Fibroblast of skin of back (primary cell): ENCODE results near the gene CCDC93. TPM values are rescaled to one million over a fixed set of nuclear protein-coding genes. Genes with fewer than 3 reads are reported as not detected.

Source experiments
- DNase-seq: peaks from one replicate; pipeline ENCODE4 v3.0.0-alpha.2; 2013
- polyA plus RNA-seq, 2 experiments: library from polyadenylated mRNA; unstranded; fragments of 120-200 nt; gene quantifications; one replicate each; pipeline ENCODE4 v1.2.1, GENCODE V29; 2013; ENCODE audit not compliant: insufficient read length in 2 of 2

The CCDC93 gene, protein sequence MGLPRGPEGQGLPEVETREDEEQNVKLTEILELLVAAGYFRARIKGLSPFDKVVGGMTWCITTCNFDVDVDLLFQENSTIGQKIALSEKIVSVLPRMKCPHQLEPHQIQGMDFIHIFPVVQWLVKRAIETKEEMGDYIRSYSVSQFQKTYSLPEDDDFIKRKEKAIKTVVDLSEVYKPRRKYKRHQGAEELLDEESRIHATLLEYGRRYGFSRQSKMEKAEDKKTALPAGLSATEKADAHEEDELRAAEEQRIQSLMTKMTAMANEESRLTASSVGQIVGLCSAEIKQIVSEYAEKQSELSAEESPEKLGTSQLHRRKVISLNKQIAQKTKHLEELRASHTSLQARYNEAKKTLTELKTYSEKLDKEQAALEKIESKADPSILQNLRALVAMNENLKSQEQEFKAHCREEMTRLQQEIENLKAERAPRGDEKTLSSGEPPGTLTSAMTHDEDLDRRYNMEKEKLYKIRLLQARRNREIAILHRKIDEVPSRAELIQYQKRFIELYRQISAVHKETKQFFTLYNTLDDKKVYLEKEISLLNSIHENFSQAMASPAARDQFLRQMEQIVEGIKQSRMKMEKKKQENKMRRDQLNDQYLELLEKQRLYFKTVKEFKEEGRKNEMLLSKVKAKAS
- polyA plus RNA-seq (2013, experiment 1 of 2; ENCODE audit: insufficient read length) = 16.8 TPM
- polyA plus RNA-seq (2013, experiment 2 of 2; ENCODE audit: insufficient read length) = 15.4 TPM

DNA sequence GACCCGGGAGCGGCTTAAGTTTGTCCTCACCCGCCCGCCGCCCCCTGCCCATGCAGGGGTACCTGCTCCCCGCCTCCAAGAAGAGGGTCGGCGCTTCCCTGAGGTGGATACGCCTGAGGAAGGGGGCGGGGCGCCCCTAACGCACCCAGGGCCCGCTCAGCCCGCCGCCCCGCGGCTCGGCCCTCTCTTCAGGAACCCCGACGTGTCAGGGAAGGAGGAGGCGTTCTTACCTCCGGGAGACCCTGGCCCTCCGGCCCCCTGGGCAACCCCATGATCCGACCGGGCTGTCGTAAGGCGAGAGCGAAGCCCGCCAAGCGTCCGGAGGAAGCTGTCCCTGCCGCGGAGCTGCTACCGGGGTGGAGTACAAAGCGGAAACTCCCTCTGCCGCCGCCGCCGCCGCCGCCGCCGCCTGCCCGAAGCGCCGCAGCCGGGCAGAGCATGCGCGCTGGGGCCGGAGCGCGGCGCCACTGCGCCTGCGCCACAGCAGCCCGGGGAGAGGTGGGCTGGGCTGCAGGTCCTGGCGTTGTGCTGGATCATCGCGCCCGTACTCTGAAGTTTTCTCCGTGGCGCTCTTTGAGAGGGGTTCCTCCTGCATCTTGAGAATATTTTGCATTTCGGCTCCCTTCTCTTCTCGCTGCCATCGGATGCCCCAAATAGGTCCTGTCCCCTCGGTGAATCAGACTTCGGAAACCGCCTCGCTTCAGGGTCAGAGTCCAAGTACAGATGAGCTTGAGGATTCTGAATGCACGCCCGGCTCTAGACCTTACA is at the start of gene CCDC93:
Gene CCDC93 (minus strand): TSS at position 347 of the 768 bp plus-strand sequence. CDS start 75 bp downstream, at position 272.
- peak; percentile 83 for DNase-seq

DNA sequence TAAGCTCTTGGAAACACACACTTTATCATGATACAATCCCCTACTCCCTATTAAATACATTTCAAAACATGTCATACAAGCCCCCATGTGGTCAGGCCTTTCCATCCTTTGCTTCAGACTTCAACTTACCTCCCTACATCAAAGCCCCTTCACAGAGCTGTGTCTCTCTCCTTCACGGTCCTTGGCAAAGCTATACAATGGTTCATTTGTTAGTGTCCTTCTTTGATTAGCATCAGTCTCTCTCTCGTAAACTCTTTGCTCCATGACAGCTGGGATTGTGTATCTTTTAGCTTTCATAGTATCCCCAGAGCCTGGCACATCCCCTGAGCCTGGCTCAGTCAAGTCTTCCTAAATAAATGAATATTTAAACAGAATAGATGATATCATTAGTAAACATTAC is 48.8 kb upstream of the CCDC93 start:
- DNase-seq = no peak

DNA sequence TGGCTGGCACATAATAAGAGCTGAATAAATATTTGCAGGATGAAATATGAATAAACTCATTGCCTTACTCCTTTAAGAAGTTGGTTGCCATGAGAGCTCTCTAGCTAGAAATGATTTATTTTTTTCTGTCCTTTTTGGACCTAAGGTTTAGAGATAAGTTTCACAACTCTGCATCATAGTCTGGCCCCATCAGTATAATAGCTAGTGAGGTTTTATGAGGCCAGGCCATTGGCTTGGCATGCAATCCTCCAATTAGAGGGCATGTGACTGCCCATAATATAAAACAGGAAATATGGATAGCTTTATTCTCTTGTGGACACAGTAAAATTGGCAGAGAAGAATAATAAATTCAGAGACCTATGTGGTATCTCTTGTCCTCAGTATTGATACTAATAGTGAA is 48.2 kb upstream of the CCDC93 start:
- no peak for DNase-seq

DNA sequence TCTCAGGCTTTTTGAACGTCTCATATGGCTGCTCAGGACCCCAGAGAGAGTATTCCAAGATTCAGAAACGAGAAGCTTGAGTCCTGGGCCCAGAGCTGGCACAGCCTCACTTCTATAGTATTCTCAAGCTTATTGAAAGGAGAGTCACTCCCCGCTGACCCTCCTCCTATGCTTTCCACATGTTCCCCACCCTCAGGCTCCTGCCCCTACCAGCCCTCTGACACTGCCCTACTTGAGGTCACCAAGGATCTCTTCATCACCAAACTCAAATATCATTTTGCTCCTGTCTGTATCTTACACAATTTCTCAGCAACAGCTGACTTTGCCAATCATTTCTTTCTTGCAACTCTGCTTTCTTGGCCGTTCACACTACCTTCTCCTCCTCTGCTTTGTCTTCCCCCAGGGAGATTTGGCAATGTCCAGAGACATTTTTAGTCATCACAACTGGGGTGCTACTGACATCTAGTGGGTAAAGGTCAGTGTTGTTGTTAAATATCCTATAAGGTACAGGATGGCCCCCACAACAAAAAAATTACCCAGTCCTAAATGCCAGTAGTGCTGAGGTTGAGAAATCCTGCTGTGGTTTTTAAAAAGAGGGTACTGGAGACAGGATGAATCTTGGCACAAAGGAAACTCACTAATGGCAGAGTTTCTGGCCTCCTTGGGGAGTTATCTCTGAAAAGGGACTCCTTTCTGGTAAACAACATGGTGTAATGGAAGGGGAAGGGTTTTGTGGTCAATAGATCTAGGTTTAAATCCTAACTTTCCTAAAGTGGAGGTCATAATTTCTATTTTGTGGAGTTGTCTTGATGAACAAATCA is 47.5 kb upstream of the CCDC93 start:
- DNase-seq = peak; percentile 54

DNA sequence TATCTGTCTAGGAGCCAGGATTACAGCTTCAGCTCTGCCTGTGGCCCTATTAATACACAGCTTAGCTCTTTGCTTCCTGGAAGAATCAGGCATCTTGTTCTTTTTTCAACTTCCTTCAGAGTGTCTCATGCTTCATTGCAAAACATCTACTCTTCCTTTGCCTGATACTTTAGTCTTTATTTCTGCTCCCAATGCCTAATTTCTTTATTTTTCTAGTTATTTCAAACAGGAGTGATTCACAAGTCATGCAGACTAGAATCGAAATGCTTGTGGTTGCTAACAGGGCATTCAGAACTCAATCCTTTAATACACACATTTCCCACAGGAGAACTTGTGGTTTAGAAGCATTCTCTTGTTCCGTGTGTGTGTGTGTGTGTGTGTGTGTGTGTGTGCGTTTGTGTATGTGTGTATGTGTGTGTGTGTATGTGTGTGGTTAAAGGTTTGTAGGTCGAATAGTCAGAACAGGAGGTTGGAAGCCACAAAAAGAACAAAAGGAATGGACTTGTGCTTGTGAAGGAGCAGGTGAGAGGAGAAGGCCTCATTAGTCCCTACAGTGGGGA is 46.1 kb upstream of the CCDC93 start:
- peak; percentile 90 for DNase-seq

DNA sequence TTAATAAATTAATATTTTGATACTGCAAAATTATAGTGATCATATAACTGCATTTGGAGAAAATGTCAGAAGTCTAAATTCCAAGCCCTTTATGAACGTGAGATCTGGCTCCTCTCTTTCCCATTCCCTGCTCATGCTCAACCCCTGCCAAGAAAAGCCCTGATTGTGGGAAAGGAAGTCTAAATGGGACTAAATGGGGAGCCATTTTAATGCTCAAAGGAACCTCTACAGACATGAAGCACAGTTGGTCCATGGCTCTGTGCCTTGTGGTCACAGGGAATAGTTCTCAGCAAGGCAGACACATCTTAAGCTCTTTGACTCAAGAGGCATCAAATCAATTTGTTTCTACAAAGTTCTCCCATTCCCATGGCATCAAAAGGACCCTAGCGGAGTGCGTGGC is 45.1 kb upstream of the CCDC93 start:
- DNase-seq = no peak

DNA sequence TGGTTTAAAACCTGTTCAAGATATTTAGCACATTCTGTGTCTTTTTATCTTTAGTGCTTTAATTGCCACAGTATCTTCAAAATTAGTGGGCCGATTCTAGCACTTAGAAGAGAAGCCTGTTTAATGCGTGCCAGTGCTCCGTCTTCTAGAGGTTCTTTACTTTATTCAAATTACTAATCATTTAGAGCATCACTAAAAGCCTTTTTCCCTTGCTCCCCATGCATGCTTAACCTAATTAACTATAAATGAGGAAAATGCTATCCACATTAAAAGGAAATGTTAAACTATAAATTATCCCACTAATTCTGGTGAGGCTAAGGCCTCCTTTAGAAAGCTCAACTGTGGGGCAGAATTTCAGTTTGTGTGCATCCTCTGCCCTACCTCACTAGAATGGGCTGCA is 42.9 kb upstream of the CCDC93 start:
- no peak for DNase-seq

DNA sequence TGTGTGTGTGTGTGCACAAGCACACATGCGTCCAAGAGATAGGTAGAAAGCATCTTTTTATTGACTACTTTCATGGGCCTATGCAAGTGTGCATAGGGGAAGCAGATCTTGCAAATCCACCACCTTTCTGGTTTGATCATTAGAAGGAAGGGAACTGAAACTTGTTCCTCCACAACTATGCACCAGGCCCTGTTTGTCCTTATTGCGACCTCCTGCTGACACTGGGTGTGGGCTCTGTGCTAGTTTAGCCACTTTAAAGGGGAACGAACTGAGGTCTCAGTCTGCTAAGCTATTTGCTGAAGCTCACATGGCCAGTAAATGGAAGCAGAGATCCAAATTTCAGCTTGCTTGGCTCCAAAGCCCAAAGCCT is 42.3 kb upstream of the CCDC93 start:
- no peak for DNase-seq

DNA sequence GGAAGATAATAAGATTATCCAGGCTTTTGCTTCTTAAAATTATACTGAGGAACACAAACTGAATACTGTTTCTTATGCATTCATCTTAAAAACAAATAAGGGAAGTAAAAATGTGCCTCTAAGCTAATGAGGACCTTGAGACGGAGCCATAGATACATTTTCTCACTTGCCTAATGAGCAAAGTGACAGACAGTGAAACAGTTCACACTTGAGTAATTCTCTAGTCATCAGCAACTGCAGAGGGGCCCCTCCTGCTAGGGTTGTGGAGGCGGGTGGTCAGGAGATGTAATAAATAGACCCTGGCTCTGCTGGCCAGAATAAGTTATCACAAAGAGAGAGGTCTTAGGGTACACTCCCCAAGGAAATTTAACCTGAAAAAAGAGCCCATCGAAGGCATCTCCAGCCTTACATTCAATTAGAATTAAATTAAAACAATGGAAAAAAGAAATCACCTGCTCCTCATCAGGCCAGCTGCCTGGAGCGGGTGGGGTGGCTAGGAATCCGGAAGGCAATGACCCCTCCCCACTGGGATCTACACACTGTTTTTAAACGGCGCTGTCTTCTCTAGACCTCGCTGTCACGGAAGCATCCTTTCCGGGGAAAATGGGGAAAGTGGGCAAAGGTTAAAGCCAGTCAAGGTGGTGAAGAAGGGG is 41.8 kb upstream of the CCDC93 start:
- no peak for DNase-seq

DNA sequence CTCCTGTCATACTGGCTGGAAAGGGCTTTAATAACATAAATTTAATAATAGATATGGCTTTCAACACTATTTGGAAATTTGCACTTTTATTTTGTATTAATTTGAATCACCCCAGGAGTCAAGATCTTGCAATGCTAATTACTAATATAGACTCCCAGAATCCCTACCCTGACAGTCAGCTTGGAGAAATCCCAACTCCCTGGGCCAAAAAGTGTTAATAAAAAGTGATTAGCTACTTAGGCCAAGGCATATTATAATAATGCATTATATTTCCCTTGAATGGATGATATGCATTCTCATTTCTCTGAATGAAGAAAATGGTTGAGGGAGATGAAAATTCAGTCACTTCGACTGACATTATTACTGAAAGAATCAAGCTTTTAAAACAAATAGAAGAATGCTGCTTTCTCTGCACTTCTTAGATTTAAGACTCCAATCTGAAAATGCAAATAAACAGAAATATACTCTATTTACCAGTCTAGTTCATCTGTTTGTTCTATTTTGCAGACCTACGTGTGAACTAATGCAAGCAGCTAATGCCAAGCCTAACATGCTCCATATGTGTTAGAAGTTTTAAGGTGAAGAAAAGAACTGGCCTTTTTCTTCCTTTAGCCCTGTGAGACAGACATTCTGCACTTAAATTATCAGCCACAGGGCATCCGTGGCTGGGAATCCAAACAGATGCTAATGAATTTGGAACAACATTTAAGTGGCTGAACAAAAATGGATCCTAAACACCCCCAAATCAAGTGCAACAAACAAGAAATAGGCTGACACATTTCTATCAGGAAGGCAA is 40.5 kb upstream of the CCDC93 start:
- no peak for DNase-seq

DNA sequence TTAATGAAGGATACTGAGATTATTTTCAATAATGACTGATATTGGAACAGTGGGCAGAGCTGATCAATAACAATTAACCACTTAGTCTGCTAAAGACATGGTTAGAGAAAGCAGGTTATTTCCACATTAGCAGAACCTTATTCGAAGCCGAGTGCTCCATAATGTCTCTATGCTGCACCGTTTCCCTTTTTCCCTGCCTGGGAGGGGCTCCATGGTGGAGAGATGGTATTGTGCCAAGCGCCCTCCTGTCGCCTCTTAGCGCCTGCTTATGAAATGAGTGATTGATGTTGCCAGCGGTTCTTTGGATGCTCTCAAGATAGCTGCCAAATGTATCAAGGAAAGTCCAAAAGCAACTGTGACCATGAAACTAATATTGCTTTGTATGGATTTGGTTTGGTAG is 39.8 kb upstream of the CCDC93 start:
- no peak for DNase-seq

DNA sequence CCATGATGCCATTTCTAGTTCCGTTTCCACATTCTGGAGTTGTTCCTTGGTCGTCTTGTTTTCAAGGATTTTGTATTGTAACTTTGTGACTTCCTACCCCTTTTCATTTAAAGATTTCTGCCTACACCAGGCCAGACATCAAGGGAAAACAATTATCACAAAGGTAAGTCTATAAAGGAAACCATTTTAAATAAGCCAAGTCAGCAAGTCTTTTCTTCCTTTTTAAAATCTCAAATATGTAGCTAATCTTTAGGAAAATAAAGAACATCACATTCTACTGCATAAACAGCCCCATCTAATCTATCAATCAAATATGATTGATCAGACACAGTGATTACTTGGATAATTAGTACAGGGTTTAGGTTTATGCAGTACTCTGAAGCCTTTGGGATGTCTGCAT is 38.6 kb upstream of the CCDC93 start:
- DNase-seq = no peak

DNA sequence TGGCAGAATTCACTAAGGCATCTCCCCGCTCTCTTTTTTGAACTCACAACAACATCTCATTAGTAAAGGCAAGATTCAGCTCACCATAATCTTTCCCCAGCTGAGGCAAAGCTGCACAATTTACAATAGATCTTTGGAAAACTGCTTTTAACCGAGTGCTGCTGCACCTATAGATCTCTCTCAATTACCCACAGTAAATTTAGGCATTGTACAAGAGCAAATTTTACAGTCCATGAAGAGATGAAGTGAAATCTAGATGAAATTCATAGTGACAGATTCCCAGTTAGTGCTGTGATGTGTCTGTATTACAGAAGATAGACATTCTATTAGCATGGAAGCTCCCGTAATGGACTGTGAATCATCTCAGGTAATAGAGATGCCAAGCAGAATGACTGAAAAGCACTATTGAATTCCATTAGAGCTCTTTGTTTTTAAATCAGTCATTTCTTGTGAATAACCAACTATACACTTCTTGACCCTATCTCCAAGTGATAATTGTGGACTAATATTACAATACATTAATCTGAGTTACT is 38.0 kb upstream of the CCDC93 start:
- no peak for DNase-seq

DNA sequence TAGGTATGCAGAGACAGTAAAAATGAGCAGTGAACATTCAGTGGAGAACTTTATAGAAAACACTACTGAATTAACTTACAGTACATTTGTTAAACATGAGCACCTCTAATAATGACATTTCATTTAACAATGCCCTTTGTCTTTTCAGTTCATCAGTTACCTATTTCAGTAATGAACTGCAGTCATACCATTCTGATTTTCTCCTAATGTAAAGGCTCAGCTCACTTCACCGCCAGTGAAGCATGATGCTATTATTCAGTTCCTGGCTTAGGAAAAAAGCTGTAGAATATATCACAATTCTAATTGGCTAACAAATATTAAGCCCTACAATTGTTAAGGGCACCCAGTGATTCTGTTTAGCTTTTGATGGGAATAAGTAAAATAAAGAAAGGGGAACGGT is 37.1 kb upstream of the CCDC93 start:
- DNase-seq = no peak

DNA sequence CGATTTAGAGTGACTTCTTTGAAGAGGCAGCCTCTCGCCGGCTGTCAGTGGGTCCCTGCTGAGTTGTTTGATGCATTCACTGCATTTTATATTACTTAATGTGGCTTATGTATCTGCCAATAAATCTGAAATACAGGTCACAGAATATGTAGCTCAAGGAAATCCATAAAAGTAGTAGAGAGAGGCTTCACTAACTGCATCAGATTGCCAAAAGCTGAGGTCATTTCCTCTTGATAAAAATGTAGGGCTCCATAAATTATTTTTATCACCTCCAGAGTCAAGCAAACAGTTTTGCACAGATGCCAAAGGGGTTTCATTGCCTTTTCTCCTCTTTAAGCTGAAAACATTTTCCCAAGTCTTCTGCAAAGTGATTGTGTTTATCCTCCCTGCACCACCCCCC is 36.5 kb upstream of the CCDC93 start:
- peak; percentile 16 for DNase-seq

DNA sequence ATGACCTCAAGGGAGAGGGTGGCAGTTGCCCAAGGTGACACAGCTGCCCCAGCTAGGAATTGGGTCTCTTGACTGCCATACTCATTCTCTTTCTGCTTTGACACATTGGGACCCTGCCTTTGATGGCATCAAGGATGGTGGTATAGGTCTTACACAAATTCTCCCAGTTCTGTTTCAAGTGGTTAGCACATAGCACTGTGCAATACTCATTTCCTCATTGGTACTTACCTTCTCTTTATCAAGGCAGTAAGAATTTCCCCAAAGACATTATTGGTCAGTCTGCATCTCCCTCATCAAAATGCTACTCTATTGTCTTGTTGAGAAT is 35.9 kb upstream of the CCDC93 start:
- DNase-seq = no peak

DNA sequence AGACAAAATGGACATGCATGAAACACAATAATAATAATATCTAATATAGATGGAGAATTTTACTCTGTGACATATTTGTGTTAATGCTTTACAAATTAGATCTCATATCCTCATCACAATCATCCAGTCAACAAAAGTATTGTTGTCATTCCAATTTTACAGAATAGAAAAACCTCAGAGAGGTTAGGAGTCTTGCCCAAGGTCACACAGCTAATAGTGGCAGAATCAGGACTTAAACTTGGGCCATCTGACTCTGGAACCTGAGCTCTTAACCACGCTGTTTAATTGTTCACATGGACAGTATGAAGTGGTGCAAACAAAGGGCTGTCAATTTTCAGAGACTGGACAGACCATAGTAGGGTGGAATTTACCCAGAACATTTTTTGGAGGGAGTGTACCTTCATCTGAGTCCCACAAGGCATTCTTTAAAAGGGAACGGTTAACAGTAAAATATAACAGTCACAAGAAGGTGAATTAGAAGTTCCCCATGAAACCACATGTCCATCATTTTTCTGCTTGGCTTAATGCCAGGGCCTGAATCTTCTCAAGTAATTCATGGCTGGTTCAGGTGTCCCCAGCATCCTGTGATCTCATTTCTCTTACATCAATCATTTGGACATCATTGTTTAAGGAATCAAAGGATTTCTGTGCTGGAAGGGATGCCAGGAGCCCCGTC is 35.4 kb upstream of the CCDC93 start:
- no peak for DNase-seq

DNA sequence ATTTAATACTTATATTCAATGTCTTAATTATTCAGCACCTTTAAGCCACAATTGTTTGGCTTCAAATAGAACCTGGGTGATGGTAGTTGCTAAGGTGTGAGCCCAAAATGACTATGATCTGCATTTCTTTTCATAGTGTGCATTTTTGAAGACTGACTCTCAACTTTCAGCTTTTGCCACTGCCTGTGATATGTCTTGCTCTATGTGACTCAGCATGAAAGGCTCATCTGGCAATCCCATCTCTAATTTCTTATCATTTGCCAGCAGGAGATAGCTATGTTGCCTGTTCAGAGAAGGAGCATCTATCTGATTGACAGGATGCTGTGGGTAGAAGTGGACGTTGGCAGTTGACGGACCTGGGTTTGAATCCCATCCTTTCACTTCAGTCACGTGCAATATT is 34.5 kb upstream of the CCDC93 start:
- DNase-seq = peak; percentile 18

DNA sequence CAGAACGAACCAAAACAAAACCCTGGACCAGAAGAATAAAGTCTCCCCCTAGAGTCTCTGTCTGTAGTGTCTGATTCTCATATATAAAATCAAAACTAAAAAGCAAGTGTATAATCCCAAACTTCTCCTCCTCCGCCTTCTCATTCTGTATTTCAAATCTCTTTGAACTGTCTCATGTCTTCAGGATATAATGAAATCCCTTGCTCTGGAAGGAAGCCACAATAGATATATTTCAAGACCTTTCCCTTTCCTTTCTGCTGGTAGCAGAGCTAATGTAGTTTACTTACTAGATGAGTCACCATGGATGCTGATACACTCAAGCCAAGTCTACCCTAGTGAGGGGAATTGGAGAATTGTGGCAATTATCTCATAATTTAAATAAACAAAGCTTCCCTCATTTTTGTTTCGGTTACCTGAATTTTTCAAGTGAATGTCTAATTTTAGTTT is 33.5 kb upstream of the CCDC93 start:
- DNase-seq = peak; percentile 45

DNA sequence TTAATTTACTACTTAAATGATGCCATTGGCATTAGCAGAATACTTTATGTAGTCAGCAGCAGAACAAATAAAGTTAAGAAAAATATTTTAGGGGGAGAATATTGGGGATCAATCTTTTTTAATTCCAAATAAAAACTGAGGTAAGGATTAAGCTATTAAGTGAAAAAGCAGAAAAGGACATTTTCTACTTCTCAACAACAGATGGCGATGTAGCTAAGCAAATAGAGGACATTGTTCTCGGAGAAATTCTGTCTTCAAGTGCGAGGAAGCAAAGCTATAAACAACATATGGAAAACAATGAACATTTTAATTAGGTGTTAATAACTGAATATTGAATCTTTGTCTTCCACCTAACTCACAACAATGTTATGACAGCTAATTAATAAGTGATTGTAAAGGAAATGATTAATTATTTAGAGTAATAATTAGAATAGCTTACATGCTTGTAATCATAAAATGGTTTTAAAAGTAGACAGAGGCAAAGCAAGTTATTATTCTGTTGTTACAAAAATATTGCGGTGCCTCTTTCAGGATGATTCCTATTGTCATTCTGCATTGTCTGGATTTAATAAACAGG is 32.9 kb upstream of the CCDC93 start:
- DNase-seq = peak; percentile 46
